ENCODE data around the gene MVK.

The MVK gene

GRCh38 chr12:109559601-109560000, 14.0 kb upstream of the MVK start:
- no peak for DNase-seq (ENCODE audit: low spot score)
- no peak for TF ChIP-seq CTCF (IDR thresholded peaks at IDR 0.05; ENCODE audit: extremely low read depth, missing control alignments)

- no peak for TF ChIP-seq CTCF (IDR thresholded peaks at IDR 0.05; ENCODE audit: extremely low read depth, missing control alignments)
- DNase-seq (ENCODE audit: low spot score), result no peak
These were observed 12.5 kb upstream of the MVK start for GRCh38 chr12:109560867-109561710.

- no peak for DNase-seq (ENCODE audit: low spot score)
- no peak for TF ChIP-seq CTCF (IDR thresholded peaks at IDR 0.05; ENCODE audit: extremely low read depth, missing control alignments)
These were observed 11.9 kb upstream of the MVK start for GRCh38 chr12:109561711-109562030.

- TF ChIP-seq CTCF (IDR thresholded peaks at IDR 0.05; ENCODE audit: extremely low read depth, missing control alignments), result no peak
- DNase-seq (ENCODE audit: low spot score), result no peak
These were observed 10.7 kb upstream of the MVK start for GRCh38 chr12:109562871-109563270.

- no peak for TF ChIP-seq CTCF (IDR thresholded peaks at IDR 0.05; ENCODE audit: extremely low read depth, missing control alignments)
- DNase-seq (ENCODE audit: low spot score), result no peak
These were observed 10.0 kb upstream of the MVK start for GRCh38 chr12:109563291-109564284.

- TF ChIP-seq CTCF (IDR thresholded peaks at IDR 0.05; ENCODE audit: extremely low read depth, missing control alignments), result no peak
- no peak for DNase-seq (ENCODE audit: low spot score)
These were observed 7.2 kb upstream of the MVK start for GRCh38 chr12:109566424-109566823.

- DNase-seq (ENCODE audit: low spot score), result no peak
- no peak for TF ChIP-seq CTCF (IDR thresholded peaks at IDR 0.05; ENCODE audit: extremely low read depth, missing control alignments)
These were observed 6.3 kb upstream of the MVK start for GRCh38 chr12:109567296-109567695.

Measured in GM20000 (cell line).